ENCODE measurements around the gene LRRTM3.

The LRRTM3 gene

DNA sequence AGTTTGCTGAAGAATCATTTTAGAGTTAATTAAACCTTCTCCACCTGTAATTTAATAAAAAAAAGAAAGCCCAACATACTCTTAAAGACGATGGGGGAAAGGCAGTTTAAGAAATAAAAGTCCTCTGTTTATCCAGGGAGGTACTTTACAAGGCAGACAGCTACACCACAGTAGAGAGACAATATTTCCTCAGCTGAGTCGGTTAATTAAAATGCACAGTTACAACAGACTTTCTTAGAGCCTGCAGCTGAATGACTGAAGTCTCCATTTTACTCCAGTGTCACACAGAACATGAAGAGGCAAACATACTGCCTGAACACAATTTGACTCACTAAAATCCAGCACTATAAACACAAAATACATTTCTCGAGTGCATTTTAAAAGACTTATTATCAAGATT lies 15.1 kb downstream of the LRRTM3 start:
- no peak for DNase-seq

DNA sequence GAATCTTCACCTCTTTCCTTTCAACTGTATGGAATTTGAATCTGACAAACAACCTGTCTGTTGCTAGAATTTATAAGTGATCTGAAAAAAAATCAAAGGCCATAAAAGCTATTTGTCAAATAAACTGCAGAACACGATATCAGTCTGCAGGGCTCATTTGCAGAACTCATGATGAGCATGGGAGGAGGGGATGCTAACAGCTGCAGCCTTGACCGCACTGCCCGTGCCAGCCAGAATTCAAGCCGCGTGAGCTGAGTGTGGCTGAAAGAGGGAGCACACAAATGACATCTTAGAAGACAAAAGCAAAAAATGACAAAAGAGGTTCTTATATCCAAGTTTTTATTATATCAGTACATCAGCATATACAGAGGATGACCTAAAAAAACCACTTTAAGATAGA lies 15.7 kb downstream of the LRRTM3 start:
- DNase-seq = no peak

DNA sequence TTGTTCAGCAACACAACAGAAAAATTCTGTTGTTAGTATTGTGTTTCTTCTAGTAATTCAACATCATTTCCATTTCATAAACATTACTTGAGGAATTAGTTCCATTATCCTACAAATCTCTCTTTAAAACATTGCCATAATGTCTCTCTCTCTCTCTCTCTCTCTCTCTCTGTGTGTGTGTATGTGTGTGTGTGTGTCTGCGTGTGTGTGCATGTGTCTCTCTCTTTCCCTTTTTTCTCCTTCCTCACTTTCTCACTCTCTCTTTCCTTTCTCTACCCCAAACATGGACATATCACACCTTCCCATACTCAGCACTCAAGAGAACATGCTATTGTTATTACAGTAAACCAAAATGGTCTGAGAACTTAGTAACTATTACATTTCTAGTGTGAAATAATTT lies 16.6 kb downstream of the LRRTM3 start:
- no peak for DNase-seq

DNA sequence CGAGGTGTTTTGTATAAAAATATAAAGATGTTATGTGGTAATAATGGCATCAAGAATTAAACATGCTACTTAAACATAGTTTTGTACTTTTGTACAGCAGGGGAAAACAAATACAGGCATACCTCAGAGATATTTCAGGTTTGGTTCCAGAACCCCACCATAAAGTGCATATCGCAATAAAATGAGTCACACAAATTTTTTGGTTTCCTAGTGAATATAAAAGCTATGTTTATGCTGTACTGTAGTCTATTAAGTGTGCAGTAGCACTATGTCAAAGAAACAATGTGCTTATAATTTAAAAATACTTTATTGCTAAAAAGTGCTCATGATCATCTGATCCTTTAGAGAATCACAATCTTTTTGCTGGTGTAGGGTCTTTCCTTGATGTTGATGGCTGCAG lies 17.8 kb downstream of the LRRTM3 start:
- DNase-seq = no peak

DNA sequence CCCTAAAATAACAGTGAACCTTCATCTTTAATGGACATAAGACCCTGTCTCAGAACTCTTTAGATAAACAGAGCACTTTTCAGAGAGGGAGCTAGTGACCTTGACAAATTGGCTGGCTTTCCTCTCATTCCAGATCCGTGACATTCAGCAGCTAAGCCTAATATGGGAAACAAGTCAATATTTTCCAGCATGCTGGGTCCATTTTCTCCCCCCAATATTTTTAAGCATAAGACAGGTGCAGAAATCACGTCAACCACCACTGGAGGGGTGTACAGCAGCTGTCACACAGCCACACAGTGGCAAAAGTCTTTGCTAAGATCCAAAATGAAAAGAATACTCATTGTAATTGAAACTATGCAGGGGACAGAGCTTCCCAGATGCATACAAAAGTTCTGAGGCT lies 26.1 kb downstream of the LRRTM3 start:
- no peak for DNase-seq

DNA sequence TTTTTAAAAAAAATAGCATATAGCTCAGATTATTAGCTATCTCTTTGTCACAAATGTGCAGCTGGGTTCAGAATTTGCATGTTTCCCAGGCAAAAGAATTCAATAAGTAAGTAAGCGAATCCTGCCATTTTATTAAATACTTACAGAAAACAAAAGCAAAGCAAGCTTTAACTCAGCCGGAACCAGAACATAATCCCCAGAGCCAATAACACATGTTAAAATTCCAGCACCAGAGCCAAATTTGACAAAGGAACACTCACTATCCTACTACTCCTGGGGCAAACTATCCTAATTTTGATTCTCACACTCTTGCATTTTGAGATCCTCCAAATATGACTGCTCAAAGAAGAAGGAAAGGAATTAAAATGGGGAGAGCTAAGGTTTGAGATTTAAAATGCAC lies 32.6 kb downstream of the LRRTM3 start:
- no peak for DNase-seq

DNA sequence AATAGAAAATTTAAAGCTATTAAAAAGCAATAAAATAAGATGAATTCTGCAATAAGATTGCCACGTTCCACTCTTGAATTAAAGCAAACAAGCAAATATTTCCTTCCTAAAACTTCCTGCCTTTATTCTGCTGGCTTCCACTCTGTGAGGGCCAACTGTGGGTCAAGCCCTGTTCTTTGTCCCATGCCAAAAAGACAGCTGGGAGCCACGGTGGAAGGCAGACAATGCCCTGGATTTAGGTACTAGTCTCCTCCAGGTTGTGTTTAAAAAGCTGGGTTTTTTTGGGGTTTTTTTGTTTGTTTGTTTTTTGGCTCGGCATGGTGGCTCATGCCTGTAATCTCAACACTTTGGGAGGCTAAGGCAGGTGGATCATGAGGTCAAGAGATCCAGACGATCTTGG lies 39.1 kb downstream of the LRRTM3 start:
- DNase-seq = no peak

DNA sequence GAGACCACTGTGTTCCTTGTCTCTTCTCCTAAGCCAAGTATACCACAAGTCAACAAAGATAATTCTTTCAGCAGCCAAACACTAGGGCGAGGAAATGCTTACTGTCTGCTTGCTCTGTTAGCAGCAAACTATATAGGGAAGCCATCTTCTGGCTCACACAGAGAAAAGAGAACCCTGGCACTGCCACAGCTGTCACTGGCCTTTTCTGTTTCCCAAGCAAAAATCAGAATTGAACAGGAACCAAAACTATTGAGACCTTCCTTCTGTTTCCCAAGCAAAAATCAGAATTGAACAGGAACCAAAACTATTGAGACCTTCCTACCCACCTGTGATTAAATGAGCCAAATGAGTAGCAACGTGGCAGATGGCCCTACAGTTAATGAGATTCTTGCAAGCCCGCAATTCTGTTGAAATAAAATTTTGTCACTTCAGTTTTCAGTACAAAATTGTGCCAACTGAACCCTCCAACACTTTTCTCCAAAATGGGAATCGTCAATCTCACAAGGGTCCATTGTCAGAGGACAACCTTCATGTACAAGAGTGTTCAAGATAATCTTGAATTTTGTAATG lies 54.5 kb downstream of the LRRTM3 start:
- no peak for DNase-seq

DNA sequence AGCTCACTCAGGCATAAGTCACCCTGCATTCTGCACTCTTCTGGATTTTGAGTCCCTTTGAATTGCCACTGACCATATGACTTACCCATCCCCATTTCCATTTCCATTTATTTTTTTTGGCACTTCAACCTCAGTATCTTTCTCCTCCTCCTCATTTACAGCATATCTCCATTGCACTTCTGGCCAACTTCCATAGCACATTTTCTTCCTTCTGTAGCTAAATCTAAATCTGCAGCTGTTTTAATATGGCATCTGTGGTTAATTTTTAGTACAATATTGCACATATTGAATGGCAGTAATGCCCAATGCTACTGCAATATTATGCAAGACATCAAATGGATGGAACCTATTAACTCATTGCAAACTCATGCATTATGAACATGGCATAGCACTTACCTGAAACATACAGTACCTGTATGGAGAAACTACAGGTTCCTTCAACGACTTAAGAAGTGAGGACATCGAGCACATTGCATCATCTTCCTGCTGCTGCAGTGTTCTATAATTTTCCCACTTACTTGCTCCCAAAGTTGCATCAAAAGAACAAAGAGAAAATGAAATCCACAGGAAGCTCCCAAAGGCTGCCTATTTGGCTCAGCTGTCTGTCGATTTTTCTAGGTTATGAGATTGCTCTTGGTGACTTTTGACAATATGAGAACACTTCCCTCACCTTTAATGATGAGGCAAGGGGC lies 55.7 kb downstream of the LRRTM3 start:
- no peak for DNase-seq

DNA sequence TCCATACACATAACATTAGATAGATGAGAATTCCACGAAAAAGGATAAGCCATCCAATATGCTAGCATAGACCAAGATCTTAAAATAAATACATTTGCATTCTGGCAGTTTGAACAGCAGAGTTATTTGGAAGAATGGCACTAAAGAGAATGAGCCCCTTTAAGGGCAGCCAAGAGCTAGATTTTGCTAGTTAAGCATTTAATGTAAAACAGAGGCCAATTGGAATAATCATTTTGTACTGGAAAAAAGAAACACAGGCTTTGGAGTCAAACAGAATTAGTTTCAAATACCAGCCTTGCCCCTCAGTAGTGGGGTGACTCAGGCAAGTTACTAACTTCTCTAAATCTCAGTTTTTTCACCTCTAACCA lies 56.2 kb downstream of the LRRTM3 start:
- DNase-seq = no peak

DNA sequence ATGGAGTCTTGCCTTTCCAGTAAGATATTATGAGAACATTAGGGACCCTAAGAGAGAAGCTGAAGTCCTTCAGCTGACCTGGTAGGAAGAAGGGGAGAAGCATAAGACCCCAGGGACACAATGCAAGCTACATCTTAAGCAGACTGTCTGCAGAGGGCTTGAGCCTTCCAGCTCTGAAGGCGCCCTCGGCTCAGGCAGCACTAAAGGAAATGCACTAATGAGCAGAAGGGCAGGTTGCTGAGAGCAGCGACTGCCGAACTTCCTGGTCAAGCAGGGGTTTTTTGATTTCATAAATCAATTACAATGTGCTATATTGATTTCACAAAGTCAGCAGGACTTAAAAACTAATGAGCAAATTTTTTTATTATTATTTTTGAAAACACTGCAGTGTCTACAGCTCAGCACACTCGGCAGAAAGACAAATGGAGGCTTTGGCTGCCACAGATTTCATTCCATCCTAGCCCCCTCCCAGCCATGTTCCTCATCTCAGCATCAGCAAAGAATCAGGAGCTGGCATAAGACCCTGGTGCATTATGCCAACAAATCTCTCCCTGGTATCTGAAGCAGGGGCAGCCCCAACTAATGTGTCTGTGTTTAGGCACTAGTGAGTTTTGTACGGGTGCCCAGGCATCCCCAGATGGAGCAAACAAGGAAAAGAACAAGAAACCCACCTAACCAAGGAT lies 57.1 kb downstream of the LRRTM3 start:
- no peak for DNase-seq

DNA sequence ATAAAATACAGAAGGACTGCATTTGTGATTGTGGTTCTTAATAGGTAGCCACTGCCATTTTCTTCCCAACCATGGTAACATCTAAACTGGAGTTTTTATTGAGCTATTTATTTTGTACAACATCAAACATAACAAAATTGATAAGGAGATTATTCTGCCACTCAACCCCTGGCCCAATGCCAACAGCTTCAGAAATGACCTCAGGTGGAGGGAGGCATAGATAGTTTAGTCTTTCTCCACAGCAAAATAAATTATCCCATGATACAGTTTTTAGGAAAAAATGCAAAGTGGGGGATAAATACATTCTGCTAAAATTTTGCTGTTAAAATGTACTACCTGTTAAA lies 57.6 kb downstream of the LRRTM3 start:
- no peak for DNase-seq

DNA sequence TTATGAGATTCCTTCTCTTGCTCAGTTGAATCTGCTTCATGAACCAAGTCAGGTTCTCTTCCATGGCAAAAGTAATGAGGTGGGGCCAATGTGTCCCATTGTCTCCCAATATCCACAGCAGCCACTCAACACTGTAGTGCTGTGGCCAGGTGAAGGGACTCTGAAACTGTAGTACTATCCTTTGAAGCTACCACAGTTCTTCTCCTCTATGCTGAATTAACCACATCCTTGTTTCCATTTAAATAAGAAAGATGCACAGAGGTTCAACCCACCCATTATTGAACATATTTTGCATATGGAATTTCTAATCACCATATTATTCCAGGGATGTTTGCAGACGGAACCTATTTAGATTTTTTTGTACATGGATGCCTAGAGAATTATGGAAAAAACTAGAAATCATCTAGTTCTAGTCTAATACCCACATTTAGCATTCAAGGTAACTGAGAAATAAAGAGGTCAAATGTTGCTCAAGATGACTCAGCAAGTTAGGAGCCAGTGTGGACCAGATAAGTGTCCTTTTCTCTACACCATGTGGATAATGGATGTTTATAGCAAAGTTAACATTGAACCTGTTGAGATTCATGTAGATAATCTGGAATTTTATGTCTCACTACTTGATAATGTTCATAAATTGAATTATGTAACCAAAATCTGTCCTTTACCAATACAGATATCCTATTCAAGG lies 64.5 kb downstream of the LRRTM3 start:
- no peak for DNase-seq

DNA sequence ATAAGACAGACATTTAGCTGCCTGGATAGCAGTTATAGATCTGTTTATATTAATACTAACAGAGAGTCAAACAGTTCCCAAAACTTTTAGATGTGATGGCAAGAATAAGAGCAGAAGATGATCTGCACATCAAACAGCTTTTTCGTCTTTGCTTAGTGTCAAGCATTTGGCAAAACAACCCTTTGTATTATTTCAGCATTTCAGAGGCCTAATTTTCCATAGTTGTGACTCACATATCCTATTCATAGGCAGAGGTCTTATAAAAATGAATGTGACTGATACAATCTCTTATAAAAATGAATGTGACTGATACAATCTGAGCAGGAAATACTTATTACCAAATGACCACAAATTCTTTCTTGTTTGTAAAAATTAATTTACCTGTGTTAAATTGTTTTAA lies 71.2 kb downstream of the LRRTM3 start:
- DNase-seq = no peak

DNA sequence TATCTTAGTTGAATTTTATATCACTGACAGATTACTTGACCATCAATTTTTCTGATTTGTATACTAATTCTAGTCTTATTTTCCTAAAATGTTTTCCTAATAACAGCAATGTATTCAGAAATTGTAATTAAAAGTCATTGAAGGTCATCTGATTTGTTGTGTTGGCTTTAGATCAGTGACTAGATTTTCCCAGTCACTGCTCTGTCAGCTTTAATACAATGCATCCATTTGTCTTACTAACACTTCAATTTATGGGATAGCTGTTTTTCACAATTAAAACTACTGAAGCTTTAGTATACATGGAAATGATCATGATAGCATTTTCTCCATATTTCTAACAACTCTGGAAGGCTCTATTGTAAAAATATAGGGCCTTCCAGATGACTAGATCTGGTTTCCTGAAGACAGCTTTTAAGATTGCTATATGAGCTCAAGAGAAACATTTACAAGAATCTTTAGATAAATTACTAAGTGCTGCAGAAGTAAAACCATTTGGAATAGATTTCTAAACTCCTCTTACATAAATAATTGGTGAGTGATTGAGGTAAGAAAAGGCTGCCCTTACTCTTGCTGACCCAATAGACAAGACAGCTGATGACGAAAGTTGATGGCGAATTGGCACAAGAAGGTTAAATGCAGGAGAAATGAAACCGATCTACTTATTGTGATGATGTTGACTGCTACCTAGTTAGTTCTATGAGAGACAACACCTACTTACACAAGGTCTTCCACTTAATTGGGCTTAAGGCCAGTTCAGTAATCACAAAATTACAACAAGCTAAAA lies 74.1 kb downstream of the LRRTM3 start:
- no peak for DNase-seq

DNA sequence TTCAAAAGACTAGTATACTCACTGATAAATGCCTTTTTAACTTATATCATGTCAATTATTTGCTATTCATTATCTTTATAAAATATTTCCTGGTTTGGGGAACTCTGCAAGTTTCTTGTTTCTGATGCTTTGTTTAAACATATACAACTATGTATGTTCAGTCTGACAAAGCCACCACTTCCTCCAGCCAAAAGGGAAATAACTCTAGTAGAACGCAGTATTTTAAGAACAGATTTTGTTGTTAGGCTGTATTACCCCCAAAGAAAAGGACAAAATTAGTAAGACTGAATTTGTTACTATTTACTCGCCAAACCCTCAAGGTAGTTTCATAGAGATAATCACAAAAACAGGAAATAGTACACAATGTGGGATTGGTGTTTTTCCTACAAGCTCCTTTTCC lies 78.9 kb downstream of the LRRTM3 start:
- no peak for DNase-seq

DNA sequence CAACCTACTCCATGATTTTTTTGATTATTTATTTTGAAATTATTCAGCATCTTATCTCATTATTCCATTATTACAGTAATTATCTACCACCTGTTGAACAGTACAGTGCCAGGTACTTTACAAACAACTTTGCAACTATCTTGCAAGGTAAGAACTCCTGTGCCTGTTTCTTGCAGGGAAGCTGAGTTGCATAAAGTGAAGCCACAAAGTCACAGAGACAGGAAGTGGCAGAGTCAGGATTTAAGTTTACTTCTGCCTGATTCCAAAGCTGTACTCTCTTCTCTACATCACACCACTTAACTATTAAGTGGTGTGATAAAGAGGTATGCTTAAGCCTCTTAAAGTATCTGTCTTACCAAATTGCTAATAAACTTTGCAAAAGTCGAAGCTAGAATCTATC lies 80.1 kb downstream of the LRRTM3 start:
- DNase-seq = no peak

DNA sequence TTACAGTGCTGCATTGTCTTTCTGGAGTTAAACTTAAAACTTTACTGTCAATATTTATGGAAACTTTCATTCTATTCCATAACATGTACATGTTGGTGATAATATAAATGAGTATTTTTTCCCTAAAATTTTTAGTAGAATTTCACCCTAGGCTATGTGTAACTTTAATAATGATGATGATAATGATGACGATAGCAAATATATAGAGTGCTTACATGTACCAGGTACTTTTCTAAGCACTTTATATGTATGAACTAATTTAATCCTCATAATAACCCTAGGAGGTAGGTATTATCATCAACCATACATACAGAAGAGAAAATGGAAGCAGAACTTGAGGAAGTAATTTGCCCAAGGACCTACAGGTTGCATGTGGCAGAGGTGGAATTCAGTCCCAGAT lies 85.6 kb downstream of the LRRTM3 start:
- DNase-seq = no peak

DNA sequence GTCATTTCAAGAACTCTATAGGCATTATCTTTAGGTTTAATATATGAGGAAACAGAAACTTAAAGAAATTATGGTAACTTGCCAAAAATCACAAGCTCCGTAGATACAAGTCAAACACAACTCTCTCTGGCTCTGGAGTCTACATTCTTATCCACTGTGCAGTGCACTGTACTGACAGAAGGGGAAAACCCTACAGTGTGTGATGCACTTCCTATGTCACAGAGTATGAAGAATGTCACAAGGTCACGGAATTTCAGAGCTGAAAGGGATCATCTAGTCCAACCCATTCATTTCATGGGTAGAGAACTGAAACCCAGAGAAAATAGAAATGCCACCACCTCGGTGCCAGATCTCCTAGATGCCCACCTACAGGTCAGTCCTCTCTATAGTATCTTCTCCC lies 86.1 kb downstream of the LRRTM3 start:
- DNase-seq = no peak

DNA sequence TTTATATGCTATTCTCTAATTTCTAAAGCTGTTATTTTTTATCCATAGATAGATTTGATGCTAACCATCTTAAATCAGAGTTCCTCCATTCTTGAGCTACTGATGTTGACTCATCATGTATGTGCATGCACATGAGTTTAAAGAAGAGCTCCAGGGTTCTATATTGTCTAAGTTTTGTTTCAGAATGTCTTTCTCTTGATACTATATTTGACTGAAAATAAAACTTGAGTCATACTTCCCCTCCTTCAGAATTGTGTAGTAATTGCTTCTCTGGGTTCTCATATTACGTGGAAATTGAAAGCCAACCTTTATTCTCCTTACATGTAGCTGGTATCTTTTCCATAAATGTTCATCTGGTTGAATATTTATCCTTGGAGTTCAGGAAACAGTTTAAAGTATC lies 89.4 kb downstream of the LRRTM3 start:
- DNase-seq = no peak

DNA sequence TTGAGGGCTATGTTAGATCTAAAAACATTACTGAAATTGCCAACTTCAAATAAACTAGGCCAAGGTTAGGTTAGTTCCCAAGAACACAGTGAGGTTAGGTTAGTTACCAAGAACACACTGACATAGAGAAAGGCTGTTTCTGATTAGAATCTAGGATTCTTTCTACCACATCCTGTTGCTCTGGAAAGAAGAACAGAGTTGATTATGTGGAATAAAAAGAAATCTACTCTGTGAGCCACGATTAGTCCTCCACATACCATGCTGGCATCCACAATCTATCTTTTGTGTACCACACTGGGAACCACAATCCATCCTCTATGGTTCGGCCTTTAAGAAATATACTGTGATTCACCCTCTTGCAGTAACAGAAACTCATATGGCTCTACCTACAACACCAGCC lies 91.4 kb downstream of the LRRTM3 start:
- DNase-seq = no peak

DNA sequence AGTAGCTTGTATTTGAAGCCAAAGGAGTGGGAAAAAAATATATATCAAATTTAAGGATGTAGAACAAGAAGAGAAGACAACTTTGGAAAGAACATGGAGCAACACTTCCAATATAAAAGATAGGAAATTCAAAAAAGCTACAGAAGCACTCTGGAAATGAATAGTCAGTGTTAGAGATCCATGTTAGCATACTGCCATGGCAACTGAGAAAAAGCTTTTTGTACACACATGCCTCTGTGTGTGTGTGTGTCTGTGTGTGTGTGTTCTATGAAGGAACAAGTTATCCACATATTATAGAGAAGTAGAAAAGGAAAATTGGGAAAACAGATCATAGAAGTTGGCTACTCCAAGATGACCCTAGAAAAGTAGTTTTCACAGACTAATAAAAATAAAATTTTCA lies 96.3 kb downstream of the LRRTM3 start:
- DNase-seq = no peak

DNA sequence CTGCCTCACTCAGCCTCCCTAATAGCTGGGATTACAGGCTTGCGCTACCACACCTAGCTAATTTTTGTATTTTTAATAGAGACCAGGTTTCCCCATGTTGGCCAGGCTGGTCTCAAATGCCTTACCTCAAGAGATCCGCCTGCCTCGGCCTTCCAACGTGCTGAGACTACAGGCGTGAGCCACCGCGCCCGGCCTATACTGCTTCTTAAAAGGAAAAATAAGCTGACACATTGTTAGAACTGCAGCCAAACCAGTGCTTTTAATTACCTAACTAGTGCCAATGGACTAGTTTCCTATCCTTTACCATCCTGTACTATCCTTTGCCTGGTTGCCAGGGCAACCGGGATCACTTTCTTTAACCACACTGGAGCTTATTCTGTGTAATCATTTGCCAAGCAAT lies 108.0 kb downstream of the LRRTM3 start:
- no peak for DNase-seq

DNA sequence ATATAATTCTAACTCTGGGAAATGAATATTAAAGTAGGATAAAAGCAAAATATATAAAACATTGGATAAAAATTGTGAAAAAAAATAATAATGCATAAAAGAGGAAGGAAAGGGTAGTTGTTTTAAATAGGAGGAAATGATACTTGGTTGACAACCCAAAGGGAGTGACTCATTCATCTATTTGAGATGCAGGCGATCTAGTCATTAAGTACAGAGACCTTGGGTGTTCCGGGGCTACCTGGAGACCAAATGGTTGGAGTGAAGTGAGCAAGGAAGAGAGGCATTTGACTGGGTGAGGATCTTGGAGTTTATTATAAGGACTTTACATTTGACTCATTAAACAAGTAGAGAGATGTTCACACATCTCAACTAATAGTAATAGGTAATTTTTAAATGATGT lies 111.0 kb downstream of the LRRTM3 start:
- no peak for DNase-seq
